Motor neuron (in vitro differentiated cells): ENCODE measurements around the gene LMO7. TPM values are rescaled to one million over a fixed set of nuclear protein-coding genes. Genes with fewer than 3 reads are reported as not detected.
A peak's percentile ranks its signal among the peaks of the same experiment; 100 is the strongest.

Experiments used
- ATAC-seq, 8 experiments: fragments of 200-7000 bp; cut with Tn5 transposase; replicated peaks in 6 of 8; 2 replicates each; pipeline ENCODE4 v1.8.0; 2021; ENCODE audit warnings: mild to moderate bottlenecking in 8 of 8, moderate library complexity in 8 of 8
- H3K27ac ChIP-seq, 2 donors: fragments of 250-450 bp; sonication (Bioruptor Pico); 2 replicates each; pipeline ENCODE4 v1.9.0; 2021; ENCODE audit warnings: antibody characterized with exemption in 2 of 2, mild to moderate bottlenecking in 2 of 2, moderate library complexity in 1 of 2
- H3K4me1 ChIP-seq, 2 donors: fragments of 250-450 bp; sonication (Bioruptor Pico); replicated peaks in 1 of 2; 2 replicates each; pipeline ENCODE4 v1.6.1; 2021; ENCODE audit warnings: antibody characterized with exemption in 2 of 2, mild to moderate bottlenecking in 2 of 2, moderate library complexity in 1 of 2
- H3K4me3 ChIP-seq, 5 donors: fragments of 250-450 bp; sonication (Bioruptor Pico); 2 replicates each; pipeline ENCODE4 v1.9.0; 2021; ENCODE audit warnings: antibody characterized with exemption in 5 of 5, mild to moderate bottlenecking in 5 of 5, moderate library complexity in 4 of 5
- WGBS, 10 experiments: fragments of 450-650 bp; shearing (Covaris generic); methylation state at CpG; one replicate each; pipeline ENCODE4 v1.0.0; 2022; 5-methylcytosine and 5-hydroxymethylcytosine counted together
- in situ Hi-C, 9 experiments: fragments of 400-800 bp; cut with MboI; loops; one replicate each; pipeline ENCODE4 v1.15.0; 2021; ENCODE audit warnings: low sequenced_read_pairs in 9 of 9, low pct_unique_long_range_greater_than_20kb in 2 of 9; ENCODE audit not compliant: unreplicated experiment in 9 of 9
- total RNA-seq, 8 experiments: library from RNA; unstranded; fragments of 300-600 nt; gene quantifications; 2 replicates each; pipeline versions ENCODE4 v1.2.3 to v1.2.4, GENCODE V29; 2022

The LMO7 gene
- total RNA-seq, 8 experiments from 2014 or later: 3.5 to 1,519 (median 32.1) TPM

GRCh38 chr13:75836441-75836840 lies 200.3 kb downstream of the LMO7 start:
- ATAC-seq: no peak
- WGBS, 10 experiments: 63 to 100% (median 90%) methylated on average over 1 to 3 of the region's 4 CpGs; no CpG with 5 or more reads in 2 of the 10 experiments
- H3K27ac ChIP-seq: no peak overlapping the region
- H3K4me3 ChIP-seq: no peak overlapping the region
- no peaks in the 10 kb centered on the region for H3K4me1 ChIP-seq
- in situ Hi-C loops: no loop called here

GRCh38 chr13:75838366-75839005 lies 202.4 kb downstream of the LMO7 start:
- H3K4me1 ChIP-seq: no peaks in the 10 kb centered on the region
- WGBS, 10 experiments: 5 to 100% (median 82%) methylated on average over 1 to 6 of the region's 6 CpGs
- ATAC-seq: peak in 1 of 8 experiments; percentile 18
- in situ Hi-C loops: no loop called here
- H3K4me3 ChIP-seq: no peak overlapping the region
- no peak overlapping the region for H3K27ac ChIP-seq

- Histone ChIP-seq H3K27ac (no peak overlapping the region), H3K4me1 (no peaks in the 10 kb centered on the region), H3K4me3 (no peak overlapping the region)
- in situ Hi-C loops: no loop called here
- 44 to 100% (median 83%) methylated on average over 1 to 2 of the region's 2 CpGs; no CpG with 5 or more reads in 1 of the 10 experiments for WGBS, 10 experiments
- ATAC-seq: no peak
Measured at GRCh38 chr13:75839406-75839805, 203.3 kb downstream of the LMO7 start.

- WGBS, 10 experiments: 86 to 100% (median 94%) methylated on average over 1 to 5 of the region's 5 CpGs; no CpG with 5 or more reads in 1 of the 10 experiments
- no peak for ATAC-seq
- Histone ChIP-seq H3K27ac (no peak overlapping the region), H3K4me3 (no peak overlapping the region), H3K4me1 (no peaks in the 10 kb centered on the region)
- in situ Hi-C loops: no loop called here
Measured at GRCh38 chr13:75841905-75842304, 205.8 kb downstream of the LMO7 start.

GRCh38 chr13:75843074-75843473 lies 206.9 kb downstream of the LMO7 start:
- 47 to 100% (median 85%) methylated on average over 1 to 5 of the region's 6 CpGs for WGBS, 10 experiments
- H3K4me1 ChIP-seq: no peaks in the 10 kb centered on the region
- no peak for ATAC-seq
- in situ Hi-C loops: no loop called here
- no peak overlapping the region for H3K4me3 ChIP-seq
- no peak overlapping the region for H3K27ac ChIP-seq

GRCh38 chr13:75843991-75844390 lies 207.9 kb downstream of the LMO7 start:
- H3K4me3 ChIP-seq: no peak overlapping the region
- H3K27ac ChIP-seq: no peak overlapping the region
- peak in 3 of 8 experiments; percentile 4 to 55 (median 7) for ATAC-seq
- H3K4me1 ChIP-seq: no peaks in the 10 kb centered on the region
- in situ Hi-C loops: no loop called here

- WGBS, 10 experiments: 94 to 100% (median 100%) methylated on average over 1 to 2 of the region's 2 CpGs; no CpG with 5 or more reads in 2 of the 10 experiments
- no peak overlapping the region for H3K27ac ChIP-seq
- in situ Hi-C loops: no loop called here
- no peaks in the 10 kb centered on the region for H3K4me1 ChIP-seq
- no peak for ATAC-seq
- H3K4me3 ChIP-seq: no peak overlapping the region
Measured at GRCh38 chr13:75847588-75847987, 211.5 kb downstream of the LMO7 start.

GRCh38 chr13:75850916-75851315 lies 214.8 kb downstream of the LMO7 start:
- in situ Hi-C loops: loop anchor here in 3 of 9 experiments (25.0 kb wide), 2 partner anchors 164 to 1061 kb away; no protein-coding TSS in a partner anchor
- WGBS, 10 experiments: 17 to 90% (median 63%) methylated on average over 1 to 3 of the region's 3 CpGs; no CpG with 5 or more reads in 4 of the 10 experiments
- peak in 3 of 8 experiments; percentile 44 to 62 (median 45) for ATAC-seq
- H3K27ac ChIP-seq: no peak overlapping the region
- H3K4me1 ChIP-seq: no peaks in the 10 kb centered on the region
- H3K4me3 ChIP-seq: no peak overlapping the region

GRCh38 chr13:75855216-75855615 lies 219.1 kb downstream of the LMO7 start:
- no peak overlapping the region for H3K4me3 ChIP-seq
- 70 to 100% (median 92%) methylated on average over 1 to 6 of the region's 6 CpGs for WGBS, 10 experiments
- no peak for ATAC-seq
- in situ Hi-C loops: loop anchor here in 3 of 9 experiments (25.0 kb wide), 2 partner anchors 168 to 1057 kb away; no protein-coding TSS in a partner anchor
- no peak overlapping the region for H3K27ac ChIP-seq
- H3K4me1 ChIP-seq: no peaks in the 10 kb centered on the region

- ATAC-seq: no peak
- H3K27ac ChIP-seq: no peak overlapping the region
- WGBS, 10 experiments: 40 to 100% (median 93%) methylated on average over 1 to 4 of the region's 4 CpGs; no CpG with 5 or more reads in 2 of the 10 experiments
- in situ Hi-C loops: loop anchor here in 3 of 9 experiments (25.0 kb wide), 2 partner anchors 169 to 1056 kb away; no protein-coding TSS in a partner anchor
- no peak overlapping the region for H3K4me3 ChIP-seq
- no peaks in the 10 kb centered on the region for H3K4me1 ChIP-seq
Measured at GRCh38 chr13:75855847-75856246, 219.7 kb downstream of the LMO7 start.

GRCh38 chr13:75857291-75857690 lies 221.2 kb downstream of the LMO7 start:
- in situ Hi-C loops: loop anchor here in 3 of 9 experiments (25.0 kb wide), 2 partner anchors 170 to 1055 kb away; no protein-coding TSS in a partner anchor
- no peak for ATAC-seq
- H3K4me3 ChIP-seq: no peak overlapping the region
- WGBS, 10 experiments: 80 to 100% (median 94%) methylated on average over 1 of the region's 1 CpG; no CpG with 5 or more reads in 6 of the 10 experiments
- H3K27ac ChIP-seq: no peak overlapping the region
- H3K4me1 ChIP-seq: no peaks in the 10 kb centered on the region

- Histone ChIP-seq H3K27ac (no peak overlapping the region), H3K4me3 (no peak overlapping the region), H3K4me1 (peaks cover 0 to 4% of the 10 kb centered on the region in 2 donors)
- ATAC-seq: peak in 1 of 8 experiments; percentile 1
- 93 to 100% (median 100%) methylated on average over 2 to 5 of the region's 6 CpGs; no CpG with 5 or more reads in 2 of the 10 experiments for WGBS, 10 experiments
- in situ Hi-C loops: loop anchor here in 4 of 9 experiments (10.0 to 25.0 kb wide), 3 partner anchors 174 to 1051 kb away; no protein-coding TSS in a partner anchor
Measured at GRCh38 chr13:75860935-75861334, 224.8 kb downstream of the LMO7 start.

GRCh38 chr13:75861786-75862185 lies 225.7 kb downstream of the LMO7 start:
- peaks cover 0 to 6% of the 10 kb centered on the region in 2 donors for H3K4me1 ChIP-seq
- in situ Hi-C loops: loop anchor here in 4 of 9 experiments (10.0 to 25.0 kb wide), 3 partner anchors 174 to 1051 kb away; no protein-coding TSS in a partner anchor
- H3K4me3 ChIP-seq: no peak overlapping the region
- no peak overlapping the region for H3K27ac ChIP-seq
- no peak for ATAC-seq
